SU-DHL-6 (cell line): Measurements from ENCODE around the gene PRR22.

Experiments used
- H2AFZ ChIP-seq: fragments of 200-600 bp; sonication (generic); 2 replicates; pipeline ENCODE4 v1.6.1; 2014; ENCODE audit warnings: low read depth, mild to moderate bottlenecking, moderate library complexity, mixed read lengths, antibody characterized with exemption, low read length; ENCODE audit not compliant: severe bottlenecking
- H3F3A ChIP-seq: fragments of 200-600 bp; shearing (Covaris generic); 2 replicates; pipeline ENCODE4 v1.6.0; 2016; ENCODE audit warnings: antibody characterized with exemption, mild to moderate bottlenecking; ENCODE audit not compliant: insufficient read depth
- H3K27ac ChIP-seq: fragments of 200-600 bp; sonication (generic); 2 replicates; pipeline ENCODE4 v1.5.1; 2016; ENCODE audit warnings: low read depth, mild to moderate bottlenecking, low read length, moderate library complexity, mixed read lengths
- H3K27me3 ChIP-seq: fragments of 200-600 bp; sonication (generic), shearing (Covaris generic); 2 replicates; pipeline ENCODE4 v1.6.0; 2014; ENCODE audit warnings: mild to moderate bottlenecking, low read length
- H3K36me3 ChIP-seq: fragments of 200-600 bp; sonication (generic); 2 replicates; pipeline ENCODE4 v1.6.1; 2014; ENCODE audit warnings: mild to moderate bottlenecking, low read length, mixed read lengths
- H3K4me2 ChIP-seq: fragments of 300-600, 200-600 bp; shearing (Covaris generic), sonication (generic); 2 replicates; pipeline ENCODE4 v1.6.0; 2014; ENCODE audit warnings: low read length, low read depth, mild to moderate bottlenecking; ENCODE audit not compliant: poor library complexity, severe bottlenecking
- H3K4me3 ChIP-seq: fragments of 200-600 bp; sonication (generic); 2 replicates; pipeline ENCODE4 v1.5.1; 2014; ENCODE audit warnings: antibody characterized with exemption, low read length, mild to moderate bottlenecking, mixed read lengths; ENCODE audit not compliant: insufficient read depth, poor library complexity, severe bottlenecking
- H3K79me2 ChIP-seq: fragments of 200-600 bp; sonication (generic); 2 replicates; pipeline ENCODE4 v1.6.1; 2014; ENCODE audit warnings: mild to moderate bottlenecking, low read length, moderate library complexity; ENCODE audit not compliant: insufficient read depth
- H3K9ac ChIP-seq: fragments of 200-600 bp; sonication (generic); 2 replicates; pipeline ENCODE4 v1.7.0; 2014; ENCODE audit warnings: mild to moderate bottlenecking, low read length
- H3K9me2 ChIP-seq: fragments of 200-600 bp; sonication (generic); replicated peaks from 2 replicates; pipeline ENCODE4 v1.6.1; 2014; ENCODE audit warnings: low read length; ENCODE audit not compliant: insufficient read depth
- H3K9me3 ChIP-seq: fragments of 200-600 bp; sonication (generic); 2 replicates; pipeline ENCODE4 v1.6.1; 2014; ENCODE audit warnings: low read length, mixed read lengths; ENCODE audit not compliant: insufficient read depth
- H4K20me1 ChIP-seq: fragments of 200-600 bp; sonication (generic); 2 replicates; pipeline ENCODE4 v1.6.1; 2014; ENCODE audit warnings: low read depth, mild to moderate bottlenecking, antibody characterized with exemption, low read length, moderate library complexity, mixed read lengths
- EZH2phosphoT487 ChIP-seq: fragments of 200-600 bp; sonication (generic), shearing (Covaris generic); conservative IDR thresholded peaks from 2 replicates; pipeline ENCODE4 v1.6.1; 2018; ENCODE audit warnings: mild to moderate bottlenecking, antibody characterized with exemption, low read length, moderate library complexity, mixed read lengths
- TF ChIP-seq, protein P1 (sequence below): fragments of 200-600 bp; sonication (generic); IDR thresholded peaks from one replicate; pipeline ENCODE4 v1.5.1; 2017; ENCODE audit warnings: antibody characterized with exemption, mild to moderate bottlenecking, low read length, moderate library complexity; ENCODE audit not compliant: insufficient read depth, poor library complexity, severe bottlenecking

Gene PRR22

DNA sequence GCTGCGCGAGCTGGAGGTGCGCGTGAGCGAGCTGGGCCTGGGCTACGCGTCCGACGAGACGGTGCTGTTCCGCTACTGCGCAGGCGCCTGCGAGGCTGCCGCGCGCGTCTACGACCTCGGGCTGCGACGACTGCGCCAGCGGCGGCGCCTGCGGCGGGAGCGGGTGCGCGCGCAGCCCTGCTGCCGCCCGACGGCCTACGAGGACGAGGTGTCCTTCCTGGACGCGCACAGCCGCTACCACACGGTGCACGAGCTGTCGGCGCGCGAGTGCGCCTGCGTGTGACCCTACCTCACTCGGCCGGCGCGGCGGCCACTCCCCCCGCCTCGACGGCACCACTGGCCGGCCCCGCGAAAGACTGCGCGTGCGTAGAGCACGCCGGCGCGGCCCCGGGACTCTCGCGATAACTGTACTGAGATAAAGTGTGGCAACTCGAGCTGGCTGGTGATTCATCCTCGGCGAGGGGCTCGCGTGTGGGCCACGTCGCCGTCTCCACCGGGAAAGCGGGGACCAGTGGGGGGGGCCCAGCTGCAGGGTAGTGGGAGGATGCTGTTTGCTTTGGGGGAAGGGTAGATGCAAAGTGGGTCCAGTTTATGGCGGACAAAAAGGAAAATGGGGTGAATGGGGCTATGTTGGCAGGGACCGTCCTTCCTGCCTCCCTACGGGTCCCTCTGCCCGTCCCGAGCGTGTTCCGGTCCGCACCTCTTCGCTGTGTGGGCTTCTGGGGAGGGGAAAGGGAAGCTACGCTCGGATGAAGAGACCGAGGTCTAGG is 43.5 kb upstream of the PRR22 start:
- H3K9me3 ChIP-seq = no peaks in the 10 kb centered on the region
- no peaks in the 10 kb centered on the region for H3K9me2 ChIP-seq
- TF ChIP-seq, protein P1, sequence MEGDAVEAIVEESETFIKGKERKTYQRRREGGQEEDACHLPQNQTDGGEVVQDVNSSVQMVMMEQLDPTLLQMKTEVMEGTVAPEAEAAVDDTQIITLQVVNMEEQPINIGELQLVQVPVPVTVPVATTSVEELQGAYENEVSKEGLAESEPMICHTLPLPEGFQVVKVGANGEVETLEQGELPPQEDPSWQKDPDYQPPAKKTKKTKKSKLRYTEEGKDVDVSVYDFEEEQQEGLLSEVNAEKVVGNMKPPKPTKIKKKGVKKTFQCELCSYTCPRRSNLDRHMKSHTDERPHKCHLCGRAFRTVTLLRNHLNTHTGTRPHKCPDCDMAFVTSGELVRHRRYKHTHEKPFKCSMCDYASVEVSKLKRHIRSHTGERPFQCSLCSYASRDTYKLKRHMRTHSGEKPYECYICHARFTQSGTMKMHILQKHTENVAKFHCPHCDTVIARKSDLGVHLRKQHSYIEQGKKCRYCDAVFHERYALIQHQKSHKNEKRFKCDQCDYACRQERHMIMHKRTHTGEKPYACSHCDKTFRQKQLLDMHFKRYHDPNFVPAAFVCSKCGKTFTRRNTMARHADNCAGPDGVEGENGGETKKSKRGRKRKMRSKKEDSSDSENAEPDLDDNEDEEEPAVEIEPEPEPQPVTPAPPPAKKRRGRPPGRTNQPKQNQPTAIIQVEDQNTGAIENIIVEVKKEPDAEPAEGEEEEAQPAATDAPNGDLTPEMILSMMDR = no peak
- no peak for TF ChIP-seq EZH2phosphoT487
- H3K9ac ChIP-seq = no peak overlapping the region
- H3F3A ChIP-seq = no peaks in the 10 kb centered on the region
- no peaks in the 10 kb centered on the region for H3K79me2 ChIP-seq
- no peaks in the 10 kb centered on the region for H3K27me3 ChIP-seq
- no peaks in the 10 kb centered on the region for H3K36me3 ChIP-seq
- no peak overlapping the region for H3K4me2 ChIP-seq
- no peak overlapping the region for H2AFZ ChIP-seq
- H3K27ac ChIP-seq = no peak overlapping the region
- no peaks in the 10 kb centered on the region for H4K20me1 ChIP-seq
- H3K4me3 ChIP-seq = no peak overlapping the region

- H3K27ac ChIP-seq = no peak overlapping the region
- H3F3A ChIP-seq = no peaks in the 10 kb centered on the region
- H3K4me3 ChIP-seq = no peak overlapping the region
- H4K20me1 ChIP-seq = no peaks in the 10 kb centered on the region
- H3K79me2 ChIP-seq = no peaks in the 10 kb centered on the region
- H3K9ac ChIP-seq = no peak overlapping the region
- TF ChIP-seq, protein P1 = no peak
- TF ChIP-seq EZH2phosphoT487 = no peak
- no peaks in the 10 kb centered on the region for H3K9me2 ChIP-seq
- no peaks in the 10 kb centered on the region for H3K36me3 ChIP-seq
- H3K4me2 ChIP-seq = no peak overlapping the region
- no peaks in the 10 kb centered on the region for H3K9me3 ChIP-seq
- H2AFZ ChIP-seq = no peak overlapping the region
- H3K27me3 ChIP-seq = no peaks in the 10 kb centered on the region
Observed at GRCh38 chr19:5827342-5827890, 42.9 kb upstream of the PRR22 start.

DNA sequence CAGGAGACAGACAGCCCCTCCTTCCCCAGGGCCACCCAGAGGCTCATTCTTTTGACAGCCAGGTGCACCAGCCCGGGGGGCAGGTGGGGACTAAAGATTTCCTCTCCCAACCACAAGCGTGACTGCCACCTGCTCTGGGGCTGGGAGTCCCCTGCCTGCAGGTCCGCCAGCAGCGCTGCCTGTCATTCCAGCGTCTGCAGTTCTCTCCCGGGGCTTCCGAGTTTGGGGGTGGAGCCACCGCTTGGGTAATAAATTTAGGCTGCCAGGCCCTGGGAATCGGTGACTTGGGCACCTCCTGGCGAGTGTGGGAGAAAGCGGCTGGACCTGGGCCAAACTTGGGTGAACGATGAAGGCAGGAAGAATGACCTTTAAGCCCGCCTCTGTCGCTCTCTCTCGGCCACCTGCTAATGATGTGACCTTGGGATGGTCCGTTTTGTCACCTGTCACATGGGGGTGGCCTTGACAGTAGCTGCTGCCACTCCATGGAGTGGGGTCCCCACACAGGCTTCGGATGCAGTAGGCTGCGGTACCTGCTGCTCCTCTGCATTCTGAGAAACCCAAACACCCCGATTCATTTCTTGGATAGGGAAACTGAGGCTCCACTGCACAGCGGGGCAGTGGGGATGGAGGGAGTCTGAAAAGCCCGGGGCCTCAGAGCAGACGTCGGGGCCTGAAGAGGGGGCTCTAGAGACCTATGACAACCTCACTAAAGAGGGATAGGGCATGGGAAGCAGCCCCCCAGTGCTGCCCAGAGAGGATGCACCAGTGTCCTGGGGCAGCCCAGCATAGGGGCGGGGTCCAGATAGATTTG is 42.2 kb upstream of the PRR22 start:
- H2AFZ ChIP-seq = no peak overlapping the region
- no peak overlapping the region for H3K4me2 ChIP-seq

More for the DNA sequence above, 42.2 kb upstream of the PRR22 start:
- TF ChIP-seq, protein P1 = no peak
- no peak for TF ChIP-seq EZH2phosphoT487
- Histone ChIP-seq H3K36me3 (no peaks in the 10 kb centered on the region), H3F3A (no peaks in the 10 kb centered on the region), H3K9ac (no peak overlapping the region), H3K27ac (no peak overlapping the region), H3K9me2 (no peaks in the 10 kb centered on the region), H3K79me2 (no peaks in the 10 kb centered on the region), H3K27me3 (no peaks in the 10 kb centered on the region), H3K9me3 (no peaks in the 10 kb centered on the region), H4K20me1 (no peaks in the 10 kb centered on the region), H3K4me3 (no peak overlapping the region)
